ENCODE measurements around the gene KYAT1. TPM values are rescaled to one million over a fixed set of nuclear protein-coding genes. Genes with fewer than 3 reads are reported as not detected.

KYAT1 gene
- total and polyA plus RNA-seq, 2 of the 8 experiments (the other 6 are each of a cell fraction or from before 2014, with no cell fraction given) = 30.4 to 42.2 TPM

DNA sequence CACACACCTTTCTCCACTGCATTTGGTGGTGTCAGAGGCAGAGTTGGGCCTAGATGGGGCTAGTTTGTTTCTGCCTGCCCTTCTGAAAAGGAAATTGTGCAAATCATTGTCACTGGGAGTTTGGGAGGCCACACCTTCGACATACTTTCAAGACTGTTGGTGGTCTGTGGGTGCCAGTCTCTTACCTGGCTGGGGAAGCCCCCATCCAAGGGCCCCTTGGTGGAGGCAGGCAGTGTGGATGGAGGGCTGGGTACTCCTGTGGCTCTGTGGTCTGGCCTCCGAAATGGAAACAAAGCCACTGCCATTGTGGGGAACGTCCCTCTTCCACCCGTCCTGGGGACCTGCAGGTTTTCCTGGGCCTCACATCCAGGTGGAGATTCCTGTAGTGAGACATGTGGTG, 28.1 kb upstream of the KYAT1 start:
- Histone ChIP-seq H3K56ac (replicated peaks; ENCODE audit: insufficient read length, low read depth, low read length) (no peak overlapping the region), H2BK120ac (replicated peaks; ENCODE audit: low read depth, low read length) (no peak overlapping the region), H2AK5ac (ENCODE audit: low read depth, low read length) (no peak overlapping the region), H4K5ac (ENCODE audit: insufficient read length, low read depth, low read length) (no peak overlapping the region), H3K4me1 (replicated peaks in 1 of 4; ENCODE audit: control insufficient read depth in 3 of 4, insufficient read depth in 4 of 4, low read length in 3 of 4) (peaks cover 0 to 24% (median 18%) of the 10 kb centered on the region in 4 experiments; a peak in 6 of 7 replicates), H3K9me3 (ENCODE audit: insufficient read depth in 2 of 2, low read depth in 1 of 2, low read length in 1 of 2) (no peaks in the 10 kb centered on the region), H3K36me3 (ENCODE audit: control insufficient read depth in 2 of 4, insufficient read depth in 4 of 4, low read length in 3 of 4) (peaks cover 18 to 44% (median 35%) of the 10 kb centered on the region in 4 experiments; a peak in 7 of 8 replicates), H4K91ac (replicated peaks; ENCODE audit: insufficient read length, low read length) (no peak overlapping the region), H3K79me2 (ENCODE audit: control insufficient read depth in 1 of 2, insufficient read depth in 2 of 2, low read length in 2 of 2) (peaks cover 0 to 69% of the 10 kb centered on the region in 2 experiments; a peak in 2 of 4 replicates), H3K27me3 (replicated peaks in 1 of 4; ENCODE audit: control insufficient read depth in 3 of 4, extremely low read depth in 1 of 4, insufficient read depth in 3 of 4, low read length in 3 of 4) (no peaks in the 10 kb centered on the region), H3K79me1 (ENCODE audit: low read depth, low read length) (peaks cover 15% of the 10 kb centered on the region), H3K23ac (ENCODE audit: insufficient read length) (no peak overlapping the region), H2BK20ac (ENCODE audit: low read length) (no peak overlapping the region), H3K27ac (ENCODE audit: low read depth, low read length) (no peak overlapping the region; the same call in 1 of the 2 replicates), H3K14ac (ENCODE audit: insufficient read length) (no peak overlapping the region), H3K4me2 (ENCODE audit: insufficient read depth in 1 of 2, low read depth in 2 of 2, low read length in 2 of 2) (no peak overlapping the region), H2BK15ac (ENCODE audit: low read length) (no peak overlapping the region), H4K8ac (ENCODE audit: extremely low read depth, insufficient read depth, low read length) (no peak overlapping the region), H4K20me1 (replicated peaks in 1 of 2; ENCODE audit: control insufficient read depth in 1 of 2, insufficient read depth in 2 of 2, low read length in 2 of 2) (peaks cover 30% of the 10 kb centered on the region in 2 experiments), H3K18ac (ENCODE audit: extremely low read depth, low read length) (no peak overlapping the region), H2AFZ (ENCODE audit: low read length) (no peak overlapping the region), H3K4ac (replicated peaks; ENCODE audit: insufficient read length, low read depth, low read length) (no peak overlapping the region), H3K4me3 (ENCODE audit: extremely low read depth in 1 of 4, insufficient read depth in 2 of 4, low read depth in 3 of 4, low read length in 4 of 4) (no peak overlapping the region), H2BK5ac (ENCODE audit: low read depth, low read length) (no peak overlapping the region; the same call in 1 of the 2 replicates), H3K9ac (replicated peaks in 1 of 4; ENCODE audit: extremely low read depth in 1 of 4, low read depth in 3 of 4, low read length in 3 of 4) (no peak overlapping the region), H3K23me2 (ENCODE audit: low read depth, low read length) (no peaks in the 10 kb centered on the region), H2BK12ac (ENCODE audit: low read depth, low read length) (no peak overlapping the region)
- WGBS, 2 experiments (ENCODE audit: extremely low coverage in 1 of 2, insufficient coverage in 1 of 2, insufficient read length in 1 of 2, insufficient replicate concordance in 2 of 2, low coverage in 1 of 2, low lambda C conversion rate in 2 of 2, missing lambda C conversion rate in 1 of 2) = 91% methylated on average over 4 of the region's 4 CpGs; no CpG with 5 or more reads in 1 of the 2 experiments
- ChIA-PET POLR2A (ENCODE audit: partially characterized antibody) (interaction anchor here (0.9 to 4.3 kb wide), 2 partner anchors 11 to 27 kb away, joined by 4 to 14 read pairs; partner anchors contain the start of gene PHYHD1), CTCF (ENCODE audit: partially characterized antibody) (interaction anchor here (1.7 to 3.2 kb wide), 4 partner anchors 13 to 19 kb away, joined by 7 to 24 read pairs (median 12); no protein-coding TSS in a partner anchor)
- no peak for DNase-seq (ENCODE audit: low read depth in 1 of 2, low spot score in 2 of 2)
- TF ChIP-seq FOSL1 (IDR thresholded peaks at IDR 0.05; ENCODE audit: insufficient read depth, low read depth, low read length) (no peak), SIX5 (IDR thresholded peaks at IDR 0.05; ENCODE audit: low read depth, low read length) (no peak), SP4 (IDR thresholded peaks at IDR 0.05; ENCODE audit: low read length) (no peak), TBP (IDR thresholded peaks at IDR 0.05; ENCODE audit: low read depth, low read length) (no peak), POLR2A (IDR thresholded peaks at IDR 0.05; ENCODE audit: control extremely low read depth in 1 of 2, low read depth in 2 of 2, low read length in 2 of 2) (no peak), BACH1 (IDR thresholded peaks at IDR 0.05; ENCODE audit: low read length) (no peak), TAF7 (optimal IDR thresholded peaks at IDR 0.05; ENCODE audit: borderline replicate concordance, low read depth, low read length) (no peak), SUZ12 (IDR thresholded peaks at IDR 0.05; ENCODE audit: low read length) (no peak), EP300 (IDR thresholded peaks at IDR 0.05; ENCODE audit: borderline replicate concordance in 1 of 2, low read depth in 2 of 2, low read length in 2 of 2) (no peak)
- no peak for FAIRE-seq

Measured in H1 (cell line).